Measurements from ENCODE around the gene MCF2L. TPM values are rescaled to one million over a fixed set of nuclear protein-coding genes. Genes with fewer than 3 reads are reported as not detected.

The MCF2L gene
- total RNA-seq, 4 donors from 2014 or later: 25.0 to 103 (median 61.0) TPM

DNA sequence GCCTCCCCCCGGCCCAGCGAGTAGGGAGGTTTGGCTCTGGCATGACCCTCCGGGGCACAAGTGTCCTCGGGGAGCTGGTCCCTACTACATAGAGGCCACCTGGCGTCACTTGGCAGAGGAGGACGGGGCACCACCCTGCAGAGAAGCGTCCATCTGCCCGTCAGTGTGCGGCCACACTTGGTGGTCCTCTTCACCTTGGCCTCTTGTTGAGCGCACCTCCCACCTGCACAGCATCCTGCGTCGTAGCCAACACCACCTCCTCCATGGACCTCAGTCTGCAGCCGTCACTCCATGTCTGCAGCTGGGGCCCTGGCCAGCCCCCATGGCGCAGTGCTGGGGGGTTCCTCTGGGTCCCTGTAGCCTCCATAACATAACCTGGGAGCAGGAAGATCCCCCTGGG is 35.1 kb downstream of the MCF2L start:
- intact Hi-C loops (cut with DNase I; ENCODE audit: low total_unique reads): no loop called here
- no peak for DNase-seq
- Histone ChIP-seq H3K27ac (no peak overlapping the region), H3K27me3 (no peaks in the 10 kb centered on the region), H3K36me3 (no peaks in the 10 kb centered on the region), H3K4me3 (no peak overlapping the region), H3K9me3 (no peaks in the 10 kb centered on the region), H3K4me1 (no peaks in the 10 kb centered on the region)
- TF ChIP-seq CTCF (IDR thresholded peaks at IDR 0.05): no peak
- no peak for TF ChIP-seq POLR2A (IDR thresholded peaks at IDR 0.05)

- no peaks in the 10 kb centered on the region for H3K36me3 ChIP-seq
- DNase-seq: no peak
- no peak overlapping the region for H3K4me3 ChIP-seq
- H3K9me3 ChIP-seq: no peaks in the 10 kb centered on the region
- no peaks in the 10 kb centered on the region for H3K4me1 ChIP-seq
- TF ChIP-seq POLR2A (IDR thresholded peaks at IDR 0.05) (no peak), CTCF (IDR thresholded peaks at IDR 0.05) (no peak)
- H3K27me3 ChIP-seq: no peaks in the 10 kb centered on the region
- no peak overlapping the region for H3K27ac ChIP-seq
- intact Hi-C loops (cut with DNase I; ENCODE audit: low total_unique reads): no loop called here
These were observed 36.3 kb downstream of the MCF2L start for GRCh38 chr13:113005076-113005865.

- H3K27me3 ChIP-seq: no peaks in the 10 kb centered on the region
- no peak for DNase-seq
- TF ChIP-seq CTCF (IDR thresholded peaks at IDR 0.05) (no peak), POLR2A (IDR thresholded peaks at IDR 0.05) (no peak)
- H3K27ac ChIP-seq: no peak overlapping the region
- no peaks in the 10 kb centered on the region for H3K36me3 ChIP-seq
- intact Hi-C loops (cut with DNase I; ENCODE audit: low total_unique reads): no loop called here
- no peaks in the 10 kb centered on the region for H3K9me3 ChIP-seq
- H3K4me3 ChIP-seq: no peak overlapping the region
- no peaks in the 10 kb centered on the region for H3K4me1 ChIP-seq
These were observed 37.0 kb downstream of the MCF2L start for GRCh38 chr13:113005997-113006396.

GRCh38 chr13:113006660-113007059 is 37.6 kb downstream of the MCF2L start:
- no peak for DNase-seq
- Histone ChIP-seq H3K9me3 (no peaks in the 10 kb centered on the region), H3K27ac (no peak overlapping the region), H3K36me3 (no peaks in the 10 kb centered on the region), H3K27me3 (no peaks in the 10 kb centered on the region), H3K4me3 (no peak overlapping the region), H3K4me1 (no peaks in the 10 kb centered on the region)
- intact Hi-C loops (cut with DNase I; ENCODE audit: low total_unique reads): no loop called here
- TF ChIP-seq POLR2A (IDR thresholded peaks at IDR 0.05) (no peak), CTCF (IDR thresholded peaks at IDR 0.05) (no peak)

GRCh38 chr13:113008851-113009250 is 39.8 kb downstream of the MCF2L start:
- Histone ChIP-seq H3K9me3 (no peaks in the 10 kb centered on the region), H3K4me3 (no peak overlapping the region), H3K27me3 (no peaks in the 10 kb centered on the region), H3K4me1 (no peaks in the 10 kb centered on the region), H3K27ac (no peak overlapping the region), H3K36me3 (no peaks in the 10 kb centered on the region)
- TF ChIP-seq CTCF (IDR thresholded peaks at IDR 0.05) (no peak), POLR2A (IDR thresholded peaks at IDR 0.05) (no peak)
- intact Hi-C loops (cut with DNase I; ENCODE audit: low total_unique reads): no loop called here
- no peak for DNase-seq
